HG03460 (cell line): ENCODE data around the gene PPP1R2.
"Not testable (repeated sequence)": the region's sequence is repeated elsewhere in the genome, so short reads cannot be mapped to it uniquely, and the experiment has no call there.

Source experiments
- ATAC-seq: cut with Tn5 transposase; IDR thresholded peaks from one replicate; pipeline ENCODE4 v1.9.1; 2021; ENCODE audit not compliant: unreplicated experiment

PPP1R2 gene

GRCh38 chr3:195540027-195540426 lies 3.1 kb downstream of the PPP1R2 start:
- no peak for ATAC-seq

GRCh38 chr3:195539479-195539878 lies 3.6 kb downstream of the PPP1R2 start:
- no peak for ATAC-seq

GRCh38 chr3:195537995-195538394 lies 5.1 kb downstream of the PPP1R2 start:
- ATAC-seq, result peak; percentile 51

GRCh38 chr3:195535293-195535692 lies 7.8 kb downstream of the PPP1R2 start:
- no peak for ATAC-seq

GRCh38 chr3:195532834-195533233 lies 10.3 kb downstream of the PPP1R2 start:
- no peak for ATAC-seq

GRCh38 chr3:195532345-195532744 lies 10.8 kb downstream of the PPP1R2 start:
- ATAC-seq, result no peak

GRCh38 chr3:195531683-195532082 lies 11.4 kb downstream of the PPP1R2 start:
- no peak for ATAC-seq

- ATAC-seq, result no peak
Measured at GRCh38 chr3:195526492-195526891, 16.6 kb downstream of the PPP1R2 start.

GRCh38 chr3:195524171-195524896 lies 18.8 kb downstream of the PPP1R2 start:
- no peak for ATAC-seq

GRCh38 chr3:195522254-195523023 lies 20.7 kb downstream of the PPP1R2 start:
- ATAC-seq, result no peak

- ATAC-seq, result no peak
Measured at GRCh38 chr3:195517030-195517429, 26.1 kb downstream of the PPP1R2 start.

GRCh38 chr3:195514610-195515235 lies 28.4 kb downstream of the PPP1R2 start:
- ATAC-seq, result not testable (repeated sequence)

GRCh38 chr3:195512798-195513345 lies 30.3 kb downstream of the PPP1R2 start:
- ATAC-seq, result no peak

- ATAC-seq, result no peak
Measured at GRCh38 chr3:195511136-195511535, 32.0 kb downstream of the PPP1R2 start.

- no peak for ATAC-seq
Measured at GRCh38 chr3:195508185-195508584, 34.9 kb downstream of the PPP1R2 start.

GRCh38 chr3:195475614-195476013 lies 67.5 kb downstream of the PPP1R2 start:
- ATAC-seq, result no peak

- not testable (repeated sequence) for ATAC-seq
Measured at GRCh38 chr3:195475116-195475515, 68.0 kb downstream of the PPP1R2 start.

- no peak for ATAC-seq
Measured at GRCh38 chr3:195468841-195469240, 74.3 kb downstream of the PPP1R2 start.

- no peak for ATAC-seq
Measured at GRCh38 chr3:195468391-195468776, 74.7 kb downstream of the PPP1R2 start.

- ATAC-seq, result no peak
Measured at GRCh38 chr3:195467641-195468390, 75.3 kb downstream of the PPP1R2 start.

GRCh38 chr3:195466251-195466650 lies 76.9 kb downstream of the PPP1R2 start:
- no peak for ATAC-seq
